Astrocyte (in vitro differentiated cells and primary cell): ENCODE results near the gene CARD10. TPM values are rescaled to one million over a fixed set of nuclear protein-coding genes. Genes with fewer than 3 reads are reported as not detected.
A peak's percentile ranks its signal among the peaks of the same experiment; 100 is the strongest.

Experiments
- DNase-seq: peaks from one replicate; pipeline ENCODE4 v3.0.0-alpha.2; 2010; ENCODE audit warnings: low read depth
- FAIRE-seq: peaks from 2 replicates; lab custom pipeline; 2011; peaks lifted over from hg19 to GRCh38; lab: Jason Lieb, UNC
- H2AFZ ChIP-seq: 2 replicates; pipeline ENCODE4 v1.6.0; 2012; ENCODE audit warnings: low read depth, low read length, inconsistent platforms
- H3K27ac ChIP-seq: 2 replicates; pipeline ENCODE4 v1.5.1; 2011; ENCODE audit warnings: low read depth, low read length, inconsistent platforms
- H3K27me3 ChIP-seq: 2 replicates; pipeline ENCODE4 v1.6.0; 2011; ENCODE audit warnings: low read length, inconsistent platforms; ENCODE audit not compliant: insufficient read depth
- H3K36me3 ChIP-seq: 2 replicates; pipeline ENCODE4 v1.5.1; 2011; ENCODE audit warnings: low read length, inconsistent platforms; ENCODE audit not compliant: insufficient read depth
- H3K4me1 ChIP-seq: 2 replicates; pipeline ENCODE4 v1.5.1; 2011; ENCODE audit warnings: low read length, inconsistent platforms; ENCODE audit not compliant: insufficient read depth
- H3K4me2 ChIP-seq: 2 replicates; pipeline ENCODE4 v1.6.0; 2012; ENCODE audit warnings: low read length, inconsistent platforms
- H3K4me3 ChIP-seq: 2 replicates; pipeline ENCODE4 v1.5.1; 2011; ENCODE audit warnings: low read depth, mild to moderate bottlenecking, low read length, inconsistent platforms; ENCODE audit not compliant: insufficient read depth
- H3K79me2 ChIP-seq: 2 replicates; pipeline ENCODE4 v1.6.0; 2012; ENCODE audit warnings: mild to moderate bottlenecking, low read length, inconsistent platforms; ENCODE audit not compliant: insufficient read depth
- H3K9ac ChIP-seq: 2 replicates; pipeline ENCODE4 v1.6.0; 2012; ENCODE audit warnings: mild to moderate bottlenecking, low read length, inconsistent platforms
- H3K9me3 ChIP-seq: 2 replicates; pipeline ENCODE4 v1.5.1; 2012; ENCODE audit warnings: low read depth, mild to moderate bottlenecking, low read length, inconsistent platforms; ENCODE audit not compliant: insufficient read depth
- H4K20me1 ChIP-seq: 2 replicates; pipeline ENCODE4 v1.6.0; 2012; ENCODE audit warnings: low read length, inconsistent platforms; ENCODE audit not compliant: insufficient read depth
- H3K27ac Mint-ChIP-seq: one replicate; pipeline ENCODE4 v1.8.0; 2021; ENCODE audit warnings: mild to moderate bottlenecking, mixed read lengths; ENCODE audit not compliant: unreplicated experiment
- H3K27me3 Mint-ChIP-seq: one replicate; pipeline ENCODE4 v1.8.0; 2021; ENCODE audit warnings: low read depth, mixed read lengths; ENCODE audit not compliant: unreplicated experiment
- H3K36me3 Mint-ChIP-seq: one replicate; pipeline ENCODE4 v1.8.0; 2021; ENCODE audit warnings: low read depth, mixed read lengths; ENCODE audit not compliant: unreplicated experiment
- H3K4me1 Mint-ChIP-seq: one replicate; pipeline ENCODE4 v1.8.0; 2021; ENCODE audit warnings: low read depth, mixed read lengths; ENCODE audit not compliant: unreplicated experiment
- H3K4me3 Mint-ChIP-seq: one replicate; pipeline ENCODE4 v1.8.0; 2021; ENCODE audit warnings: mild to moderate bottlenecking, moderate library complexity, mixed read lengths; ENCODE audit not compliant: unreplicated experiment
- H3K9me3 Mint-ChIP-seq: one replicate; pipeline ENCODE4 v1.8.0; 2021; ENCODE audit warnings: mild to moderate bottlenecking, mixed read lengths; ENCODE audit not compliant: unreplicated experiment
- CTCF ChIP-seq: IDR thresholded peaks from 2 replicates; pipeline ENCODE4 v1.5.1; 2011; ENCODE audit warnings: low read depth, mild to moderate bottlenecking, inconsistent platforms, low read length, moderate library complexity; ENCODE audit not compliant: insufficient read depth
- EZH2 ChIP-seq: IDR thresholded peaks from 2 replicates; pipeline ENCODE4 v1.6.1; 2012; ENCODE audit warnings: mild to moderate bottlenecking, low read length, inconsistent platforms; ENCODE audit not compliant: insufficient read depth
- total RNA-seq: library from RNA; stranded (reverse); gene quantifications from 2 replicates; pipeline ENCODE4 v1.2.1, GENCODE V29; 2021

Gene CARD10
- total RNA-seq, 1 donor from 2014 or later, result 22.6 TPM

- TF ChIP-seq EZH2 (no peak), CTCF (peak; percentile 94)
- Mint-ChIP-seq H3K27ac (no peak overlapping the region), H3K4me1 (peaks cover 12% of the 10 kb centered on the region), H3K4me3 (no peak overlapping the region), H3K9me3 (no peaks in the 10 kb centered on the region), H3K36me3 (no peaks in the 10 kb centered on the region), H3K27me3 (peaks cover 9% of the 10 kb centered on the region)
- H2AFZ ChIP-seq, result peak overlapping the region; percentile 53
- H4K20me1 ChIP-seq, result no peaks in the 10 kb centered on the region
- peak overlapping the region; percentile 12 for H3K4me2 ChIP-seq
- DNase-seq, result peak; percentile 80
- no peak overlapping the region for H3K9ac ChIP-seq
- no peaks in the 10 kb centered on the region for H3K36me3 ChIP-seq
- H3K27ac ChIP-seq, result no peak overlapping the region
- H3K79me2 ChIP-seq, result no peaks in the 10 kb centered on the region
- peaks cover 15% of the 10 kb centered on the region for H3K4me1 ChIP-seq
- FAIRE-seq, result peak; percentile 62
- H3K4me3 ChIP-seq, result no peak overlapping the region
- no peaks in the 10 kb centered on the region for H3K9me3 ChIP-seq
- H3K27me3 ChIP-seq, result peaks cover 2% of the 10 kb centered on the region
These were observed 19.6 kb upstream of the CARD10 start for GRCh38 chr22:37538590-37539357.

GRCh38 chr22:37535159-37535558 is 15.9 kb upstream of the CARD10 start:
- peaks cover 18% of the 10 kb centered on the region for H3K4me1 ChIP-seq
- DNase-seq (no peak), FAIRE-seq (no peak)
- no peaks in the 10 kb centered on the region for H3K79me2 ChIP-seq
- Mint-ChIP-seq H3K27me3 (peaks cover 4% of the 10 kb centered on the region), H3K9me3 (no peaks in the 10 kb centered on the region), H3K27ac (no peak overlapping the region), H3K4me3 (no peak overlapping the region), H3K4me1 (peaks cover 14% of the 10 kb centered on the region), H3K36me3 (peaks cover under 1% of the 10 kb centered on the region)
- H3K36me3 ChIP-seq, result no peaks in the 10 kb centered on the region
- no peaks in the 10 kb centered on the region for H3K9me3 ChIP-seq
- H3K9ac ChIP-seq, result no peak overlapping the region
- no peaks in the 10 kb centered on the region for H4K20me1 ChIP-seq
- H3K27ac ChIP-seq, result no peak overlapping the region
- no peak overlapping the region for H2AFZ ChIP-seq
- peaks cover 2% of the 10 kb centered on the region for H3K27me3 ChIP-seq
- TF ChIP-seq EZH2 (no peak), CTCF (no peak)
- H3K4me2 ChIP-seq, result no peak overlapping the region
- H3K4me3 ChIP-seq, result no peak overlapping the region

GRCh38 chr22:37534445-37534844 is 15.2 kb upstream of the CARD10 start:
- Mint-ChIP-seq H3K4me3 (no peak overlapping the region), H3K36me3 (peaks cover 2% of the 10 kb centered on the region), H3K27me3 (peaks cover 7% of the 10 kb centered on the region), H3K4me1 (peaks cover 14% of the 10 kb centered on the region), H3K27ac (no peak overlapping the region), H3K9me3 (no peaks in the 10 kb centered on the region)
- H2AFZ ChIP-seq, result no peak overlapping the region
- no peaks in the 10 kb centered on the region for H3K36me3 ChIP-seq
- no peaks in the 10 kb centered on the region for H3K9me3 ChIP-seq
- no peaks in the 10 kb centered on the region for H3K79me2 ChIP-seq
- no peaks in the 10 kb centered on the region for H4K20me1 ChIP-seq
- H3K4me3 ChIP-seq, result no peak overlapping the region
- no peak for TF ChIP-seq EZH2
- TF ChIP-seq CTCF, result no peak
- H3K4me2 ChIP-seq, result peak overlapping the region; percentile 51
- no peak overlapping the region for H3K27ac ChIP-seq
- H3K4me1 ChIP-seq, result peaks cover 18% of the 10 kb centered on the region
- DNase-seq (no peak), FAIRE-seq (no peak)
- H3K9ac ChIP-seq, result no peak overlapping the region
- H3K27me3 ChIP-seq, result peaks cover 2% of the 10 kb centered on the region
